ENCODE measurements around the gene PRKCSH.
"Not testable (repeated sequence)": the region's sequence is repeated elsewhere in the genome, so short reads cannot be mapped to it uniquely, and the experiment has no call there.

PRKCSH gene

GRCh38 chr19:11435057-11435832 is at the start of gene PRKCSH, which contains the start of gene ODAD3:
Gene PRKCSH, plus strand, starts transcription at chr19:11435635. Its CDS starts 483 bp downstream, at chr19:11436118.
Gene ODAD3, minus strand, starts transcription at chr19:11435121. Its CDS starts 105 bp downstream, at chr19:11435016.
- DNase-seq (ENCODE audit: low read depth), result peak; percentile 99

- no peak for DNase-seq (ENCODE audit: low read depth)
Observed at GRCh38 chr19:11387162-11388034, 48.0 kb upstream of the PRKCSH start.

- no peak for DNase-seq (ENCODE audit: low read depth)
Observed at GRCh38 chr19:11390359-11390758, 45.1 kb upstream of the PRKCSH start.

GRCh38 chr19:11390933-11391680 is 44.3 kb upstream of the PRKCSH start:
- DNase-seq (ENCODE audit: low read depth), result no peak

- DNase-seq (ENCODE audit: low read depth), result no peak
Observed at GRCh38 chr19:11397089-11397610, 38.3 kb upstream of the PRKCSH start.

GRCh38 chr19:11399667-11400066 is 35.8 kb upstream of the PRKCSH start:
- DNase-seq (ENCODE audit: low read depth), result no peak

GRCh38 chr19:11400798-11401197 is 34.6 kb upstream of the PRKCSH start:
- no peak for DNase-seq (ENCODE audit: low read depth)

- no peak for DNase-seq (ENCODE audit: low read depth)
Observed at GRCh38 chr19:11401808-11402543, 33.5 kb upstream of the PRKCSH start.

GRCh38 chr19:11404588-11405222 is 30.7 kb upstream of the PRKCSH start:
- no peak for DNase-seq (ENCODE audit: low read depth)

GRCh38 chr19:11405846-11406643 is 29.4 kb upstream of the PRKCSH start:
- no peak for DNase-seq (ENCODE audit: low read depth)

- DNase-seq (ENCODE audit: low read depth), result not testable (repeated sequence)
Observed at GRCh38 chr19:11406703-11407236, 28.7 kb upstream of the PRKCSH start.

- DNase-seq (ENCODE audit: low read depth), result no peak
Observed at GRCh38 chr19:11408591-11408990, 26.8 kb upstream of the PRKCSH start.

GRCh38 chr19:11410682-11411081 is 24.8 kb upstream of the PRKCSH start:
- DNase-seq (ENCODE audit: low read depth), result no peak

- DNase-seq (ENCODE audit: low read depth), result no peak
Observed at GRCh38 chr19:11414544-11414943, 20.9 kb upstream of the PRKCSH start.

GRCh38 chr19:11416346-11417052 is 18.9 kb upstream of the PRKCSH start:
- DNase-seq (ENCODE audit: low read depth), result no peak

GRCh38 chr19:11418094-11418548 is 17.3 kb upstream of the PRKCSH start:
- no peak for DNase-seq (ENCODE audit: low read depth)

GRCh38 chr19:11418549-11419506 is 16.6 kb upstream of the PRKCSH start, which contains the start of gene RGL3:
Gene RGL3, minus strand, starts transcription at chr19:11419314. Its CDS starts 36 bp downstream, at chr19:11419278.
- no peak for DNase-seq (ENCODE audit: low read depth)

Data from non-pigmented ciliary epithelial cell (primary cell).